ENCODE data around the gene SDR42E1.

- TF ChIP-seq CTCF (optimal IDR thresholded peaks at IDR 0.05 in 1 of 3, IDR thresholded peaks at IDR 0.05 in 1 of 3, conservative IDR thresholded peaks at IDR 0.05 in 1 of 3; ENCODE audit: extremely low read depth in 1 of 3, insufficient read depth in 2 of 3, low read length in 3 of 3) (no peak), EZH2 (IDR thresholded peaks at IDR 0.05; ENCODE audit: low read length) (no peak)
Measured at GRCh38 chr16:81992859-81993258, 18.4 kb downstream of the SDR42E1 start.

Measured in keratinocyte (primary cell).